Neural cell (in vitro differentiated cells): ENCODE measurements around the gene SLC6A19.

Experiments used
- EZH2 ChIP-seq: fragments of 200-600, 300-800 bp; shearing (Covaris generic), sonication (generic); IDR thresholded peaks from 2 replicates; pipeline ENCODE4 v1.6.1; 2014; ENCODE audit warnings: antibody characterized with exemption, low read length, borderline replicate concordance, mild to moderate bottlenecking; ENCODE audit not compliant: insufficient read depth, poor library complexity, severe bottlenecking
- TF ChIP-seq, protein P1 (sequence below): IDR thresholded peaks from 2 replicates; pipeline ENCODE4 v1.6.1; 2012; ENCODE audit warnings: borderline replicate concordance

DNA sequence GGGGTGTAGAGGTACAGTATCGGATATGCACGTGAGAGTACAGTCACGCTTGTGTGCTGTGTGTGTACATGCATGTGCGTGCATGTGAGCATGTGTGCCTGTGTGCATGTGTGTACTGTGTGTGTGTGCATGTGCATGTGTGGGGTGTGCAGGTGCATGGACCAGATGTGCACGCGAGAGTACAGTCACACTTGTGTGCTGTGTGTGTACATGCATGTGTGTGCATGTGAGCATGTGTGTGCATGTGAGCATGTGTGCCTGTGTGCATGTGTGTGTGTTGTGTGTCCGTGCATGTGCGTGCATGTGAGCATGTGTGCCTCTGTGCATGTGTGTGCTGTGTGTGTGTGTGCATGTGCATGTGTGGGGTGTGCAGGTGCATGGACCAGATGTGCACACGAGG, 10.3 kb downstream of the SLC6A19 start:
- TF ChIP-seq EZH2 = no peak
- TF ChIP-seq, protein P1, sequence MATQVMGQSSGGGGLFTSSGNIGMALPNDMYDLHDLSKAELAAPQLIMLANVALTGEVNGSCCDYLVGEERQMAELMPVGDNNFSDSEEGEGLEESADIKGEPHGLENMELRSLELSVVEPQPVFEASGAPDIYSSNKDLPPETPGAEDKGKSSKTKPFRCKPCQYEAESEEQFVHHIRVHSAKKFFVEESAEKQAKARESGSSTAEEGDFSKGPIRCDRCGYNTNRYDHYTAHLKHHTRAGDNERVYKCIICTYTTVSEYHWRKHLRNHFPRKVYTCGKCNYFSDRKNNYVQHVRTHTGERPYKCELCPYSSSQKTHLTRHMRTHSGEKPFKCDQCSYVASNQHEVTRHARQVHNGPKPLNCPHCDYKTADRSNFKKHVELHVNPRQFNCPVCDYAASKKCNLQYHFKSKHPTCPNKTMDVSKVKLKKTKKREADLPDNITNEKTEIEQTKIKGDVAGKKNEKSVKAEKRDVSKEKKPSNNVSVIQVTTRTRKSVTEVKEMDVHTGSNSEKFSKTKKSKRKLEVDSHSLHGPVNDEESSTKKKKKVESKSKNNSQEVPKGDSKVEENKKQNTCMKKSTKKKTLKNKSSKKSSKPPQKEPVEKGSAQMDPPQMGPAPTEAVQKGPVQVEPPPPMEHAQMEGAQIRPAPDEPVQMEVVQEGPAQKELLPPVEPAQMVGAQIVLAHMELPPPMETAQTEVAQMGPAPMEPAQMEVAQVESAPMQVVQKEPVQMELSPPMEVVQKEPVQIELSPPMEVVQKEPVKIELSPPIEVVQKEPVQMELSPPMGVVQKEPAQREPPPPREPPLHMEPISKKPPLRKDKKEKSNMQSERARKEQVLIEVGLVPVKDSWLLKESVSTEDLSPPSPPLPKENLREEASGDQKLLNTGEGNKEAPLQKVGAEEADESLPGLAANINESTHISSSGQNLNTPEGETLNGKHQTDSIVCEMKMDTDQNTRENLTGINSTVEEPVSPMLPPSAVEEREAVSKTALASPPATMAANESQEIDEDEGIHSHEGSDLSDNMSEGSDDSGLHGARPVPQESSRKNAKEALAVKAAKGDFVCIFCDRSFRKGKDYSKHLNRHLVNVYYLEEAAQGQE = no peak
